Stomach (tissue), 9 donors: ENCODE data around the gene L3MBTL4. TPM values are rescaled to one million over a fixed set of nuclear protein-coding genes. Genes with fewer than 3 reads are reported as not detected.
"Not testable (repeated sequence)": the region's sequence is repeated elsewhere in the genome, so short reads cannot be mapped to it uniquely, and the experiment has no call there.

Experiments
- DNase-seq, 2 donors: peaks; one replicate each; pipeline versions ENCODE4 v3.0.0 to v3.0.0-alpha.2; 2013 to 2019
- H3K27ac ChIP-seq, 5 donors: fragments of 200-600 bp in 4 of 5; sonication (generic) in 4 of 5; one replicate each; pipeline ENCODE4 v1.5.1; 2013 to 2019; ENCODE audit warnings: mild to moderate bottlenecking in 1 of 5, moderate library complexity in 1 of 5
- H3K27me3 ChIP-seq, 3 donors: fragments of 200-600 bp; sonication (generic); one replicate each; pipeline ENCODE4 v1.5.1; 2017 to 2019; ENCODE audit warnings: mixed run types in 1 of 3
- H3K36me3 ChIP-seq, 4 donors: fragments of 200-600 bp; sonication (generic); 1 replicate in 3 of 4; 2 replicates in 1 of 4; pipeline ENCODE4 v1.5.1; 2016 to 2019
- H3K4me1 ChIP-seq, 4 donors: fragments of 200-600 bp; sonication (generic); one replicate each; pipeline ENCODE4 v1.5.1; 2016 to 2019
- H3K4me3 ChIP-seq, 4 donors: fragments of 200-600 bp; sonication (generic) in 3 of 4; one replicate each; pipeline ENCODE4 v1.5.1; 2016 to 2019; ENCODE audit warnings: mild to moderate bottlenecking in 1 of 4
- H3K9me3 ChIP-seq, 4 donors: fragments of 200-600 bp; sonication (generic); one replicate each; pipeline ENCODE4 v1.5.1; 2016 to 2019
- EP300 ChIP-seq: sonication (generic); formaldehyde crosslinking; IDR thresholded peaks from one replicate; pipeline ENCODE4 v1.6.1; 2017; ENCODE audit warnings: antibody characterized with exemption
- POLR2A ChIP-seq, 4 donors: fragments of 450-650 bp; IDR thresholded peaks; one replicate each; pipeline ENCODE4 v1.6.1; 2016; ENCODE audit warnings: antibody characterized with exemption in 4 of 4, control low read depth in 2 of 4, mild to moderate bottlenecking in 1 of 4, moderate library complexity in 1 of 4
- POLR2AphosphoS5 ChIP-seq, 3 donors: sonication (generic); formaldehyde crosslinking; IDR thresholded peaks; one replicate each; pipeline ENCODE4 v1.6.1; 2016; ENCODE audit warnings: antibody characterized with exemption in 3 of 3
- WGBS, 5 donors: extraction: QIAGEN DNeasy Blood & Tissue Kit in 3 of 5; methylation state at CpG; one replicate each; pipeline versions ENCODE4 v1.1.5 to v1.1.7; 2013 to 2018; 5-methylcytosine and 5-hydroxymethylcytosine counted together
- intact Hi-C: fragments of 100-400 bp; cut with DNase I; formaldehyde crosslinking; loops from one replicate; pipeline ENCODE4 v1.15.1; 2023; ENCODE audit warnings: low total_unique reads
- polyA plus RNA-seq, 3 donors: library from polyadenylated mRNA; stranded (reverse); fragments of 200-250 nt; gene quantifications; one replicate each; pipeline ENCODE4 v1.2.3, GENCODE V29; 2013
- total RNA-seq, 5 donors: library from RNA; depleted of rRNA; stranded (reverse); fragments of >200 nt; gene quantifications; one replicate each; pipeline versions ENCODE4 v1.1.0 to v1.2.3, GENCODE V29; 2014 to 2016
- TF ChIP-seq, protein P1 (sequence below), 7 experiments: fragments of 450-650 bp in 4 of 7; fragments of 200-600 bp in 3 of 7; sonication (generic) in 3 of 7; IDR thresholded peaks; one replicate each; pipeline ENCODE4 v1.5.1; 2016 to 2019; ENCODE audit warnings: antibody characterized with exemption in 7 of 7, control low read depth in 2 of 7, mild to moderate bottlenecking in 1 of 7
- donor health status: healthy with polysubstance abuse.
- donor health status: Bipolar disorder and iron deficiency.
- donor health status: healthy.

The L3MBTL4 gene
- total and polyA plus RNA-seq, 8 donors, result 1.9 to 23.3 (median 7.6) TPM

DNA sequence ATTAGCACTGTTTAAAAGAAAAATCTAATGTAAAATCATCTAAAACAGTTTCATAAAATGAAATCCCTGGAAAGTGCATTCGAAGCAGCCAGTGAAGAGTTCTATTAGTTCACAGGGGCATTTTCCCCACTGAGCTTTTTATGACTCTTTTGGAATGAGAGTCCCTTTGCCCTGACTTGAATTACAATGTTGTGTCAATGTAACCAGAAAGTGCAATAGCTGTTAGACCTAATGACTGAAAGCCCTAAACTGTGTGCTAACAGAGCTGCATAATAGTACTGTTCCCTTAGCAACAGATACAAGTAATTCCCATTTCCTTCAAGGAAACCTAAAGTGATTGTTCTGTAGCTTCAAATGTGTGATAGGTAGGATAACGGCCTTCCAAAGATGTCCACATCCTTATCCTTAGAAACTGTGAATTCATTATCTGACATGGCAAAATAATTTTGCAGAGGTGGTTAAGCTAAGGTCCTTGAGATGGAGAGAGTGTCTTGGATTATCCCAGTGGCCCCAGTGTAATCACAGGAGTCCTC, 134.4 kb downstream of the L3MBTL4 start:
- H3K27ac ChIP-seq, result no peak overlapping the region
- H3K9me3 ChIP-seq, result no peaks in the 10 kb centered on the region
- no peaks in the 10 kb centered on the region for H3K27me3 ChIP-seq
- intact Hi-C loops, result no loop called here
- peaks cover 0 to 9% (median 3%) of the 10 kb centered on the region in 4 donors for H3K36me3 ChIP-seq
- no peak for DNase-seq
- no peak for TF ChIP-seq EP300
- WGBS, 5 donors, result 81 to 93% (median 88%) methylated on average over 2 of the region's 2 CpGs
- H3K4me1 ChIP-seq, result no peaks in the 10 kb centered on the region
- no peak overlapping the region for H3K4me3 ChIP-seq

DNA sequence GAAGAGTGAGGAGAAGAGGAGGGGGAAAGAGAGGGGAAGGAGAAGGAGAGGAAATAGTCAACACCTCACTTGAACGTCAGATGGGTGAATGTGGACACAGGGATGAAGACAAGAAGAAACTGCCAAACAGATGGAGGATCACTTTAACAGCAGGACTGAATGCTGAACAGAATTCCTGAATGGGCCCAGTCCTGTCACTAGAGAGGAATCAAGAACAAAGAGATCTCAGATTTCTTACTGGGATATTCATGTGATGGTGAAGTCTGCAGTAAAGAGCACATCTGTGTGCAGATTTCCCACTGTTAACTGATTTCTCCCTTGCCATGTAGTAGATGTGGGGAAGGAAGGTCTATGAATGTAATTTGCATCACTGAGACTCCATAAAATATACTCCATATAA, 135.4 kb downstream of the L3MBTL4 start:
- DNase-seq, result no peak
- H3K4me1 ChIP-seq, result no peaks in the 10 kb centered on the region
- intact Hi-C loops, result no loop called here
- 69 to 91% (median 88%) methylated on average over 1 of the region's 1 CpG for WGBS, 5 donors
- H3K9me3 ChIP-seq, result no peaks in the 10 kb centered on the region
- no peak overlapping the region for H3K4me3 ChIP-seq
- no peaks in the 10 kb centered on the region for H3K27me3 ChIP-seq
- H3K27ac ChIP-seq, result no peak overlapping the region
- TF ChIP-seq EP300 (no peak), POLR2A (IDR thresholded peaks at IDR 0.05) (no peak), POLR2AphosphoS5 (IDR thresholded peaks at IDR 0.05) (no peak)
- TF ChIP-seq, protein P1, sequence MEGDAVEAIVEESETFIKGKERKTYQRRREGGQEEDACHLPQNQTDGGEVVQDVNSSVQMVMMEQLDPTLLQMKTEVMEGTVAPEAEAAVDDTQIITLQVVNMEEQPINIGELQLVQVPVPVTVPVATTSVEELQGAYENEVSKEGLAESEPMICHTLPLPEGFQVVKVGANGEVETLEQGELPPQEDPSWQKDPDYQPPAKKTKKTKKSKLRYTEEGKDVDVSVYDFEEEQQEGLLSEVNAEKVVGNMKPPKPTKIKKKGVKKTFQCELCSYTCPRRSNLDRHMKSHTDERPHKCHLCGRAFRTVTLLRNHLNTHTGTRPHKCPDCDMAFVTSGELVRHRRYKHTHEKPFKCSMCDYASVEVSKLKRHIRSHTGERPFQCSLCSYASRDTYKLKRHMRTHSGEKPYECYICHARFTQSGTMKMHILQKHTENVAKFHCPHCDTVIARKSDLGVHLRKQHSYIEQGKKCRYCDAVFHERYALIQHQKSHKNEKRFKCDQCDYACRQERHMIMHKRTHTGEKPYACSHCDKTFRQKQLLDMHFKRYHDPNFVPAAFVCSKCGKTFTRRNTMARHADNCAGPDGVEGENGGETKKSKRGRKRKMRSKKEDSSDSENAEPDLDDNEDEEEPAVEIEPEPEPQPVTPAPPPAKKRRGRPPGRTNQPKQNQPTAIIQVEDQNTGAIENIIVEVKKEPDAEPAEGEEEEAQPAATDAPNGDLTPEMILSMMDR (IDR thresholded peaks at IDR 0.05), result no peak
- peaks cover 0 to 2% (median 0%) of the 10 kb centered on the region in 4 donors for H3K36me3 ChIP-seq

DNA sequence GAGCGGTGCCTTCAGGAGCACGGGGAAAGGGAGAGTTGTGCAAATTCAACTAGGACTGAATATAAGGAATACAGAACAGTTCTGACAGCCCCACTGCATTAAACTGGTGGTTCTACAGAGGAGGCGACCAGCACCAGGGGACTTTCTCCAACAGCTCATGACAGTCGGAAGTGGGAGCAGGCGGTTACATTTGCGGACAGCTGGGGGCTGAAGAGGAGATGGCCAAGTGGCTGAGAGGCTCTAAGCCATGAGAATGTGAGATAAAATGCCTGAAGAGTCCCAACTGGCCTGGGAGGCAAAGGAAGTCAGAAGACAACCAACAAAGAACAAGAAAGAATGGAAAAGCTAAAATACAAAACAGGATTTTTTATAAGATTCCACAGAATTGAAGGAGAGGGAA, 141.3 kb downstream of the L3MBTL4 start:
- Histone ChIP-seq H3K4me3 (no peak overlapping the region), H3K36me3 (peaks cover 0 to 8% (median 0%) of the 10 kb centered on the region in 4 donors), H3K9me3 (no peaks in the 10 kb centered on the region), H3K27me3 (no peaks in the 10 kb centered on the region), H3K27ac (no peak overlapping the region), H3K4me1 (no peaks in the 10 kb centered on the region)
- WGBS, 5 donors, result 83 to 92% (median 86%) methylated on average over 4 of the region's 6 CpGs
- no peak for DNase-seq
- TF ChIP-seq POLR2A (IDR thresholded peaks at IDR 0.05), result no peak
- no peak for TF ChIP-seq POLR2AphosphoS5 (IDR thresholded peaks at IDR 0.05)
- TF ChIP-seq, protein P1 (IDR thresholded peaks at IDR 0.05), result no peak
- TF ChIP-seq EP300, result no peak
- intact Hi-C loops, result no loop called here

DNA sequence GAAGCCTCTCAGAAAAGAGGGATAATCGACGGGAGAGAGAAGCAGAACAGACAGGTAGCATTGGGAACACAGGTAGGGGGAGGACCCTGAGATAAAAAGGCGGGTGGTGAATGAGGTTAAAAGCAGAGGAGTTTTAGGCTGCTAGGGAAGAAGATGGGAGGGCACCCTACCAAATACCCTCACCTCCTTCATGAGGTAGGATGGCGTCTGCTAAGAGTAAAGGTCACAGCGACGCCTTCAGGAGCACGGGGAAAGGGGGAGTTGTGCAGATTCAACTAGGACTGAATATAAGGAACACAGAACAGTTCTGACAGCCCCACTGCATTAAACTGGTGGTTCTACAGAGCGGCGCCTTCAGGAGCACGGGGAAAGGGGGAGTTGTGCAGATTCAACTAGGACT, 142.6 kb downstream of the L3MBTL4 start:
- 37 to 60% (median 51%) methylated on average over 7 to 10 of the region's 10 CpGs for WGBS, 5 donors
- intact Hi-C loops, H3K9me3 ChIP-seq: not testable (repeated sequence)

DNA sequence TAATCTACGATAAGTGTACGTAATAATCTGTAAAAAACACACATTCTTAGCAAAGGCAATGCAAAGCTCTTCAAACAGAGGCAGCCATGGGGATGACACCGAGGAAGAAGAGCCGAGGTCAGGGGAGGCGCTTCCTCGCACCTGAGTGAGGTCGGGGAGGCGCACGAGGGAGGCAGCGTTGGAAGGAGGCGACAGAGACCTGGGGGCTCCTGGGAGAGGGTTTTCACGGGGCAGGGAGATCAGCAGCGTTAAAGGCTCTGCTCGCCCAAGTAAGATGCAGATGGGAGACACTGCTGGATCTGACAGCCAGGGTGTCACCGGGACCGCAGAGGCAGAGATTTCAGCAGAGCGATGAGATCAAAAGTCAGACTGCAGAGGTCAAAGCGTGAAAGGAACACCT, 143.1 kb downstream of the L3MBTL4 start:
- Histone ChIP-seq H3K27me3 (no peaks in the 10 kb centered on the region), H3K36me3 (peaks cover 0 to 8% (median 0%) of the 10 kb centered on the region in 4 donors), H3K27ac (no peak overlapping the region), H3K4me3 (no peak overlapping the region), H3K9me3 (no peaks in the 10 kb centered on the region), H3K4me1 (no peaks in the 10 kb centered on the region)
- intact Hi-C loops, result no loop called here
- no peak for DNase-seq
- 77 to 85% (median 82%) methylated on average over 18 of the region's 18 CpGs for WGBS, 5 donors
- TF ChIP-seq POLR2A (IDR thresholded peaks at IDR 0.05) (no peak), EP300 (no peak), POLR2AphosphoS5 (IDR thresholded peaks at IDR 0.05) (no peak)
- TF ChIP-seq, protein P1 (IDR thresholded peaks at IDR 0.05), result no peak

More for the DNA sequence above, 142.6 kb downstream of the L3MBTL4 start:
- not testable (repeated sequence) for H3K4me3 ChIP-seq, H3K27ac ChIP-seq, H3K36me3 ChIP-seq, DNase-seq, H3K27me3 ChIP-seq, H3K4me1 ChIP-seq
